Measurements from ENCODE around the gene TMEM178A.

DNA sequence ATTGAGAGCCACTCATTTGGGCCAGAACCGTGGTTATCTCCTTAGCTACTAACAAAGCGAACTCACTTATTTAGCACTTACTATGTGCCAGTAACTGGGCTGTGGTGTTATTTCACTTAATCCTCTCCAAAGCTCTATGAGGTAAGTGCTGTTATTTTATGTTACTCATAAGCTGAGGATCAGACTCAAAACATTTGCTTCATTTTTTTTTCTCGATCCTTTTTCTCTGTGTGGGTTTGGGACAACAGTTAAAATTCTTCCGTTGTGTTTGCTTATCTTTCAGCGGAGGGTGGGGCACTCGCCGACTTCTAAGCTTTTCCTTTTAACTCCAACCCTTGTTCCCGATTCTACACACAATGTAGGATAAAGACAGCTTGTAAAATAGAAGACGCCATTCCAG, 52.8 kb downstream of the TMEM178A start:
- TF ChIP-seq, protein P1, sequence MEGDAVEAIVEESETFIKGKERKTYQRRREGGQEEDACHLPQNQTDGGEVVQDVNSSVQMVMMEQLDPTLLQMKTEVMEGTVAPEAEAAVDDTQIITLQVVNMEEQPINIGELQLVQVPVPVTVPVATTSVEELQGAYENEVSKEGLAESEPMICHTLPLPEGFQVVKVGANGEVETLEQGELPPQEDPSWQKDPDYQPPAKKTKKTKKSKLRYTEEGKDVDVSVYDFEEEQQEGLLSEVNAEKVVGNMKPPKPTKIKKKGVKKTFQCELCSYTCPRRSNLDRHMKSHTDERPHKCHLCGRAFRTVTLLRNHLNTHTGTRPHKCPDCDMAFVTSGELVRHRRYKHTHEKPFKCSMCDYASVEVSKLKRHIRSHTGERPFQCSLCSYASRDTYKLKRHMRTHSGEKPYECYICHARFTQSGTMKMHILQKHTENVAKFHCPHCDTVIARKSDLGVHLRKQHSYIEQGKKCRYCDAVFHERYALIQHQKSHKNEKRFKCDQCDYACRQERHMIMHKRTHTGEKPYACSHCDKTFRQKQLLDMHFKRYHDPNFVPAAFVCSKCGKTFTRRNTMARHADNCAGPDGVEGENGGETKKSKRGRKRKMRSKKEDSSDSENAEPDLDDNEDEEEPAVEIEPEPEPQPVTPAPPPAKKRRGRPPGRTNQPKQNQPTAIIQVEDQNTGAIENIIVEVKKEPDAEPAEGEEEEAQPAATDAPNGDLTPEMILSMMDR (IDR thresholded peaks at IDR 0.05), result no peak
- TF ChIP-seq POLR2A (IDR thresholded peaks at IDR 0.05), result no peak
